OCI-LY7 (cell line): ENCODE measurements around the gene GYS2. TPM values are rescaled to one million over a fixed set of nuclear protein-coding genes. Genes with fewer than 3 reads are reported as not detected.
"Not testable (repeated sequence)": the region's sequence is repeated elsewhere in the genome, so short reads cannot be mapped to it uniquely, and the experiment has no call there.

Experiments
- BruUV-seq: library from RNA; stranded (reverse); fragments of 400-500 nt; replicated peaks from 2 replicates; lab custom pipeline; 2021; lab: Mats Ljungman, UMichigan
- CTCF ChIA-PET: fragments of 300-600 bp; sonication (Branson Sonifier 250); formaldehyde crosslinking; loops from one replicate; lab custom pipeline; 2022; ENCODE audit warnings: antibody characterized with exemption; ENCODE audit not compliant: unreplicated experiment; lab: Charles Lee
- POLR2A ChIA-PET: fragments of 300-600 bp; sonication (Branson Sonifier 250); formaldehyde crosslinking; loops from one replicate; lab custom pipeline; 2022; ENCODE audit warnings: antibody characterized with exemption; lab: Charles Lee
- DNase-seq: peaks from one replicate; pipeline ENCODE4 v3.0.0-alpha.2; 2015; ENCODE audit warnings: low spot score
- H2AFZ ChIP-seq: fragments of 200-600 bp; sonication (generic), shearing (Covaris generic); 2 replicates; pipeline ENCODE4 v1.6.1; 2014; ENCODE audit warnings: mild to moderate bottlenecking, antibody characterized with exemption, low read length, moderate library complexity
- H3K27ac ChIP-seq: fragments of 200-600 bp; sonication (generic); 2 replicates; pipeline ENCODE4 v1.5.1; 2014; ENCODE audit warnings: mixed run types, low read depth, mild to moderate bottlenecking, moderate library complexity, low read length, inconsistent platforms; ENCODE audit not compliant: poor library complexity, severe bottlenecking
- H3K36me3 ChIP-seq: fragments of 200-600 bp; sonication (generic); 2 replicates; pipeline ENCODE4 v1.6.1; 2014; ENCODE audit warnings: mild to moderate bottlenecking, antibody characterized with exemption, low read length, moderate library complexity, mixed read lengths; ENCODE audit not compliant: insufficient read depth
- H3K4me1 ChIP-seq: fragments of 200-600 bp; sonication (generic); 2 replicates; pipeline ENCODE4 v1.5.1; 2014; ENCODE audit warnings: mild to moderate bottlenecking, low read length; ENCODE audit not compliant: insufficient read depth, poor library complexity, severe bottlenecking
- H3K4me2 ChIP-seq: fragments of 200-600 bp; sonication (generic); 2 replicates; pipeline ENCODE4 v1.6.1; 2014; ENCODE audit warnings: mild to moderate bottlenecking, low read length
- H3K4me3 ChIP-seq: fragments of 200-600 bp; sonication (generic); 2 replicates; pipeline ENCODE4 v1.5.1; 2014; ENCODE audit warnings: mild to moderate bottlenecking, low read depth, low read length; ENCODE audit not compliant: poor library complexity, severe bottlenecking
- H3K79me2 ChIP-seq: fragments of 200-600 bp; sonication (generic); 2 replicates; pipeline ENCODE4 v1.6.1; 2016; ENCODE audit warnings: low read depth, mild to moderate bottlenecking, low read length, moderate library complexity, mixed read lengths; ENCODE audit not compliant: insufficient read depth
- H3K9me2 ChIP-seq: fragments of 200-600 bp; sonication (generic); 2 replicates; pipeline ENCODE4 v1.6.1; 2016; ENCODE audit warnings: mild to moderate bottlenecking, low read length, mixed read lengths; ENCODE audit not compliant: insufficient read depth
- H3K9me3 ChIP-seq: fragments of 200-600 bp; sonication (generic); 2 replicates; pipeline ENCODE4 v1.6.1; 2014; ENCODE audit warnings: mild to moderate bottlenecking, mixed run types, low read length, mixed read lengths
- H4K20me1 ChIP-seq: fragments of 200-600 bp; sonication (generic); 2 replicates; pipeline ENCODE4 v1.6.1; 2014; ENCODE audit warnings: mild to moderate bottlenecking, antibody characterized with exemption, low read length, moderate library complexity, mixed read lengths; ENCODE audit not compliant: insufficient read depth
- CTCF ChIP-seq: fragments of 200-600 bp; sonication (generic); conservative IDR thresholded peaks from 2 replicates; pipeline ENCODE4 v1.5.1; 2014; ENCODE audit warnings: mild to moderate bottlenecking, antibody characterized with exemption, low read length, moderate library complexity, mixed read lengths
- EZH2phosphoT487 ChIP-seq: fragments of 200-600 bp; sonication (generic); IDR thresholded peaks from 2 replicates; pipeline ENCODE4 v1.6.1; 2018; ENCODE audit warnings: low read depth, borderline replicate concordance, mild to moderate bottlenecking, mixed run types, antibody characterized with exemption, low read length, moderate library complexity, mixed read lengths
- intact Hi-C: fragments of 100-400 bp; cut with micrococcal nuclease; formaldehyde crosslinking; loops from one replicate; pipeline ENCODE4 v1.10.0; 2022; ENCODE audit not compliant: unreplicated experiment
- total RNA-seq, 2 experiments: library from RNA; depleted of rRNA in 1 of 2; stranded (reverse); fragments of >200 nt in 1 of 2; shearing (Covaris generic) in 1 of 2; gene quantifications; 2 replicates each; pipeline ENCODE4 v1.2.3, GENCODE V29; 2014 to 2022

Gene GYS2
- total RNA-seq, 2 experiments from 2014 or later = not detected

GRCh38 chr12:21647179-21647578, 42.5 kb upstream of the GYS2 start:
- no peak for TF ChIP-seq EZH2phosphoT487
- TF ChIP-seq CTCF = no peak

GRCh38 chr12:21645041-21645500, 40.4 kb upstream of the GYS2 start:
- H3K4me3 ChIP-seq, intact Hi-C loops, BruUV-seq, H3K27ac ChIP-seq, H2AFZ ChIP-seq, DNase-seq, H3K9me3 ChIP-seq, H3K4me1 ChIP-seq, CTCF ChIA-PET, H3K9me2 ChIP-seq, H3K4me2 ChIP-seq: not testable (repeated sequence)
- Histone ChIP-seq H3K36me3 (peaks cover 96% of the 10 kb centered on the region), H4K20me1 (peaks cover 48% of the 10 kb centered on the region), H3K79me2 (peaks cover 77% of the 10 kb centered on the region; the same call in 1 of the 2 replicates)
- POLR2A ChIA-PET = interaction anchor here (1.2 kb wide), 1 partner anchor 8 kb away, joined by 7 read pairs; no protein-coding TSS in a partner anchor

More at GRCh38 chr12:21647179-21647578, 42.5 kb upstream of the GYS2 start:
- CTCF ChIA-PET = no interaction called here
- H4K20me1 ChIP-seq = peaks cover 61% of the 10 kb centered on the region
- H3K27ac ChIP-seq = no peak overlapping the region
- H3K9me2 ChIP-seq = no peaks in the 10 kb centered on the region
- no peaks in the 10 kb centered on the region for H3K9me3 ChIP-seq
- no peak for DNase-seq
- no peak overlapping the region for H3K4me3 ChIP-seq
- POLR2A ChIA-PET = interaction anchor here (0.7 to 1.6 kb wide), 4 partner anchors 10 to 126 kb away, joined by 3 to 11 read pairs (median 4); partner anchors contain the start of gene LDHB
- intact Hi-C loops = no loop called here
- H3K4me1 ChIP-seq = peaks cover 7% of the 10 kb centered on the region
- H2AFZ ChIP-seq = no peak overlapping the region
- H3K36me3 ChIP-seq = peaks cover 98% of the 10 kb centered on the region
- H3K4me2 ChIP-seq = no peak overlapping the region
- H3K79me2 ChIP-seq = peaks cover 77% of the 10 kb centered on the region; the same call in 1 of the 2 replicates
- BruUV-seq = no TSS peak

DNA sequence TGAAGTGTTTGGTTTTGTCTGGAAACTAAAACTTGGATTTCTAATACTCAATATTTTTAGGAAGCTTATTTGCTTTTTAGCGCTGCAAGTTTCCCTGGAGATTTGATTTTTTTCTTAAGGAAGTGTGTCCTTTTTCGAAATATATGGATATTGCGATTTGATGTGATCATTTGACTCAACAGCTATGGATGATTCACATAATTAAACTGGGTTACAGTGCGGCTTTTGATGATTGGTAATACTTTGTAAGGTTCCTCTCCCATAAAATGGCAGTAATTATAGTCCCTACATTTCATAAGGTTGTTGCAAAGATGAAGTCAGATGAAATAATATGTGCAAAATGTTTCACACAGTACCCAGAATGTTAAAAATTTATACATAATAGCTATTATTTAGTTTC, 39.9 kb upstream of the GYS2 start:
- BruUV-seq = no TSS peak
- DNase-seq = no peak
- Histone ChIP-seq H3K4me2 (no peak overlapping the region), H2AFZ (no peak overlapping the region), H3K79me2 (peaks cover 81% of the 10 kb centered on the region; the same call in 1 of the 2 replicates), H3K27ac (no peak overlapping the region), H3K4me3 (no peak overlapping the region), H3K36me3 (peaks cover 94% of the 10 kb centered on the region), H3K9me2 (no peaks in the 10 kb centered on the region), H4K20me1 (peaks cover 51% of the 10 kb centered on the region), H3K9me3 (no peaks in the 10 kb centered on the region), H3K4me1 (peaks cover 7% of the 10 kb centered on the region)
- ChIA-PET POLR2A (interaction anchor here (1.2 kb wide), 1 partner anchor 9 kb away, joined by 7 read pairs; no protein-coding TSS in a partner anchor), CTCF (no interaction called here)
- intact Hi-C loops = no loop called here
- TF ChIP-seq EZH2phosphoT487 (no peak), CTCF (no peak)
